Measurements from ENCODE around the gene ADARB2.
"Not testable (repeated sequence)": the region's sequence is repeated elsewhere in the genome, so short reads cannot be mapped to it uniquely, and the experiment has no call there.

ADARB2 gene

GRCh38 chr10:1356349-1356748, 381.0 kb downstream of the ADARB2 start:
- no peak for TF ChIP-seq CTCF (IDR thresholded peaks at IDR 0.05; ENCODE audit: borderline replicate concordance, insufficient read depth, low read depth, low read length)
- H3K4me3 ChIP-seq (ENCODE audit: low read depth, low read length) = no peak overlapping the region

GRCh38 chr10:1354809-1355710, 382.3 kb downstream of the ADARB2 start:
- H3K4me3 ChIP-seq (ENCODE audit: low read depth, low read length) = no peak overlapping the region
- TF ChIP-seq CTCF (IDR thresholded peaks at IDR 0.05; ENCODE audit: borderline replicate concordance, insufficient read depth, low read depth, low read length) = no peak

- H3K4me3 ChIP-seq (ENCODE audit: low read depth, low read length) = not testable (repeated sequence)
Measured at GRCh38 chr10:1352296-1352695, 385.0 kb downstream of the ADARB2 start.

- no peak for TF ChIP-seq CTCF (IDR thresholded peaks at IDR 0.05; ENCODE audit: borderline replicate concordance, insufficient read depth, low read depth, low read length)
Measured at GRCh38 chr10:1348773-1349050, 388.6 kb downstream of the ADARB2 start.

GRCh38 chr10:1347962-1348772, 389.2 kb downstream of the ADARB2 start:
- H3K4me3 ChIP-seq (ENCODE audit: low read depth, low read length) = no peak overlapping the region
- TF ChIP-seq CTCF (IDR thresholded peaks at IDR 0.05; ENCODE audit: borderline replicate concordance, insufficient read depth, low read depth, low read length) = no peak

More at GRCh38 chr10:1348773-1349050, 388.6 kb downstream of the ADARB2 start:
- no peak overlapping the region for H3K4me3 ChIP-seq (ENCODE audit: low read depth, low read length)

- no peak for TF ChIP-seq CTCF (IDR thresholded peaks at IDR 0.05; ENCODE audit: borderline replicate concordance, insufficient read depth, low read depth, low read length)
- H3K4me3 ChIP-seq (ENCODE audit: low read depth, low read length) = no peak overlapping the region
Measured at GRCh38 chr10:1347525-1347924, 389.8 kb downstream of the ADARB2 start.

- TF ChIP-seq CTCF (IDR thresholded peaks at IDR 0.05; ENCODE audit: borderline replicate concordance, insufficient read depth, low read depth, low read length) = no peak
- H3K4me3 ChIP-seq (ENCODE audit: low read depth, low read length) = no peak overlapping the region
Measured at GRCh38 chr10:1346201-1346600, 391.1 kb downstream of the ADARB2 start.

Measured in GM12875 (cell line).